AG09309 (cell line): ENCODE results near the gene TTBK2.
"Not testable (repeated sequence)": the region's sequence is repeated elsewhere in the genome, so short reads cannot be mapped to it uniquely, and the experiment has no call there.

Source experiments
- DNase-seq: peaks from one replicate; pipeline ENCODE4 v3.0.0-alpha.2; 2010; ENCODE audit warnings: low read depth
- H3K4me3 ChIP-seq: 2 replicates; pipeline ENCODE4 v1.5.1; 2011; ENCODE audit warnings: mild to moderate bottlenecking, low read depth, low read length, moderate library complexity; ENCODE audit not compliant: control insufficient read depth
- TF ChIP-seq, protein P1 (sequence below): IDR thresholded peaks from 2 replicates; pipeline ENCODE4 v1.5.1; 2011; ENCODE audit warnings: mild to moderate bottlenecking, low read depth, low read length, inconsistent platforms; ENCODE audit not compliant: insufficient read depth, control insufficient read depth; ENCODE audit errors: missing control alignments

Gene TTBK2

DNA sequence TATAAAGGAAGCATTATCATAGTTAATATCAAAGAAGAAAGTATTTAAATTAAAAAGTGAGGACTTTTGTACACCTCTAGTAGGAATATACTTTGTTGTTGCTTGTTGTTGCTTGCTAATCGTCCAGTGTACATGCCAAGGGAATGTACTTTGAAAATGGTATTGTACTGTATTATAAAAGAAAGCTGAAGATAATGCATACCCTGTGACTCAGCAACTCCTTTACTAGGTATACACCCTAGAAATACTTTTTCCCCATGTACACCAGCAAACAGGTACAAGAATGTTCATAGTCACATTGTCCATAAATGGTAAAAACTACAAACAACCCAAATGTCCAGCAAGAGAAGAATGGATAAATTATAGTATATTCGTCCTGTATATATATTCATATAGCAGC, 12.0 kb downstream of the TTBK2 start:
- no peak overlapping the region for H3K4me3 ChIP-seq
- no peak for DNase-seq
- TF ChIP-seq, protein P1, sequence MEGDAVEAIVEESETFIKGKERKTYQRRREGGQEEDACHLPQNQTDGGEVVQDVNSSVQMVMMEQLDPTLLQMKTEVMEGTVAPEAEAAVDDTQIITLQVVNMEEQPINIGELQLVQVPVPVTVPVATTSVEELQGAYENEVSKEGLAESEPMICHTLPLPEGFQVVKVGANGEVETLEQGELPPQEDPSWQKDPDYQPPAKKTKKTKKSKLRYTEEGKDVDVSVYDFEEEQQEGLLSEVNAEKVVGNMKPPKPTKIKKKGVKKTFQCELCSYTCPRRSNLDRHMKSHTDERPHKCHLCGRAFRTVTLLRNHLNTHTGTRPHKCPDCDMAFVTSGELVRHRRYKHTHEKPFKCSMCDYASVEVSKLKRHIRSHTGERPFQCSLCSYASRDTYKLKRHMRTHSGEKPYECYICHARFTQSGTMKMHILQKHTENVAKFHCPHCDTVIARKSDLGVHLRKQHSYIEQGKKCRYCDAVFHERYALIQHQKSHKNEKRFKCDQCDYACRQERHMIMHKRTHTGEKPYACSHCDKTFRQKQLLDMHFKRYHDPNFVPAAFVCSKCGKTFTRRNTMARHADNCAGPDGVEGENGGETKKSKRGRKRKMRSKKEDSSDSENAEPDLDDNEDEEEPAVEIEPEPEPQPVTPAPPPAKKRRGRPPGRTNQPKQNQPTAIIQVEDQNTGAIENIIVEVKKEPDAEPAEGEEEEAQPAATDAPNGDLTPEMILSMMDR: no peak

DNA sequence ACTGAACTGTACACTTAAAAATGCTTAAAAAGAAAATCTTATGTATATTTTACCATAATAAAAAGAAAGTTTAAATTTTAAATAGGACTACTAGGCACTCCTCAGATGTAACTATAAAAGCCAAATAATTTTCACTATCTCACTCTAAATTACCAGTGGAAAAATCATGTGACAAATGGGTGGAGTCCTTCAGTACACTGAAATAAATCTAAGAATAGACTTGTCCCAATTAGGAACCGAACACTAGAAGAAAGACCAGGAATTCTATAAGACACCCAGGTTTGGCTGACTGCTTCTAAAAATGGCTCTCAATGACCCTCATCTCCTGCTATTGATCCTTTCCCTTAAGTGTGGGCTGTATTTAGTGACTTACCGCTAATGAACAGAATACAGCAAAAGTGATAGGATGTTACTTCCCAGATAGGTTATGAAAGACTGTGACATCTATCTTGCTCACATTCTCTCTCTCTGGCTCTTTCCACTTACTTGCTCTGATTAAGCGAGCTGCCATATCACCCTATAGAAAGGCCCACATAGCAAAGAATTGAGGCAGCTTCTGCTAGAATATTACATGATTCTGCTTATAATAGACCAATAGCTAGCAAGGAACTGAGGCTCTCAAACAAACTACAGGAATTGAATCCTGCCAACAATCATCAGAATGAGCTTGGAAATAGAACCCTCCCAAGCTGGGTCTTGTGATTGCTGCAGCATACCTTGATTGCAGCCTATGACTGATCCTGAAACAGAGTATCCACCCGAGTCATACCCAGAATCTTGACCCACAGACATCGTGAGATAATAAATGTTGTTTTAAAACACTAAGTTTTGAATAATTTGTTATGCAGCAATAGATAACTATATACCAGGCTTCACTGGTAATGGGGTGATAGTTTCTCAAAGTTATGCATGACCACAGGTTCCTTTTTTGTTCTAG, 16.9 kb downstream of the TTBK2 start:
- DNase-seq: no peak
- no peak overlapping the region for H3K4me3 ChIP-seq
- TF ChIP-seq, protein P1: no peak

DNA sequence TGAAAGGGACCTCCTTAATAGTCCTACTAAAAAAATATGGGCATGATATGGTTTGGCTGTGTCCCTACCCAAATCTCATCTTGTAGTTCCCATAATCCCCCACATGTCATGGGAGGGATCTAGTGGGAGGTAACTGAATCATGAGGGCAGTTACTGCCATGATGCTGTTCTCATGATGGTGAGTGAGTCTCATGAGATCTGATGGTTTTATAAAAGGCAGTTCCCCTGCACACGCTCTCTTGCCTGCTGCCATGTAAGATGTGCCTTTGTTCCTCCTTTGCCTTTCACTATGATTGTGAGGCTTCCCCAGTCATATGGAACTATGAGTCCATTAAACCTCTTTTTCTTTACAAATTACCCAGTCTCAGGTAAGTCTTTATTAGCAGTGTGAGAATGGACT, 26.7 kb downstream of the TTBK2 start:
- DNase-seq, H3K4me3 ChIP-seq: not testable (repeated sequence)

DNA sequence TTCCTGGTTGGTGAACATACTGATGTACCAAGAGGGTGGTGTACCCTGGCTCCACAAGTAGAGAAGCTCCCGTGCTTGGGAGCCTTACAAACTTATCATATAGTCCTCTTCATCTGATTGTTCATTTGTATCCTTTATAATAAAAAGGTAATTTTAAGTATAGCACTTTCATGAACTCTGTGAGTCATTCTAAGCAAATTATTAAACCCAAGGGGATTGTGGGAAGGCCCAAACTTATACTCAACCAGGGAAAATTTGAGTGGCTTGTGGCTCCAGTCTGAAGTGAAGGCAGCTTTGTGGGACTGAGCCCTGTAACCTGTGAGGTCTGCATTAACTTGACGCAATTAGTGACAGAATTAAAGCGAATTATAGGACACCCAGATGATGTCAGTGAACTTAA, 29.0 kb downstream of the TTBK2 start:
- no peak overlapping the region for H3K4me3 ChIP-seq
- TF ChIP-seq, protein P1: no peak
- DNase-seq: no peak

DNA sequence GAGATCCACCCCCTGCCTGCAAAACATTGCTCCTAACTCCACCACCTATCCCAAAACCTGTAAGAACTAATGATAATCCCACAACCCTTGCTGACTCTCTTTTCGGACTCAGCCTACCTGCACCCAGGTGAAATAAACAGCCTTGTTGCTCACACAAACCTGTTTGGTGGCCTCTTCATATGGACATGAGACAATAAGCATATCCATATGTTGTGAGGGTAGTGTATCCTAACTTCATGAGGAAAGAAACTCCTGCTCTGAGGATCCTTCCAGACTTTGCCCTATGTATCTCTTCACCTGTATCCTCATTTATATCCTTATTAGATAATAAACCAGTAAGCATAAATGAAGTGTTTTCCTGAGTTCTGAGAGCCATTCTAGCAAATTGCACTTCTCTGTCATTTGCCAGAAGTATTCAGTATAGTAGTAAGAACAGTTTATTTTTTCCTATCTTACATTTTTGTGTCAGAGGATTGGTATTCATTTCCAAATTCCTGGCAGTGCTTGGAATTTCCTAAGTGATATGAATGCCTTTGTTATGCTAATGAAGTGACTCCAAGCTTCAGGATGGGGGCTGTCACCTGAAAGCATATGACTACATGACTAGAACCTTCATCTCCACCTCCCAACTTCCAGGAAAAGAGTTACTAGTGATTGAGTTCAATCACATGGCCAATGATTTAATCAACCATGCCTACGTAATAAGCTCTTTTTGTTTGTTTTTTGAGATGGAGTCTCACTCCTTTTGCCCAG, 30.2 kb downstream of the TTBK2 start:
- DNase-seq: no peak
- TF ChIP-seq, protein P1: no peak
- no peak overlapping the region for H3K4me3 ChIP-seq

DNA sequence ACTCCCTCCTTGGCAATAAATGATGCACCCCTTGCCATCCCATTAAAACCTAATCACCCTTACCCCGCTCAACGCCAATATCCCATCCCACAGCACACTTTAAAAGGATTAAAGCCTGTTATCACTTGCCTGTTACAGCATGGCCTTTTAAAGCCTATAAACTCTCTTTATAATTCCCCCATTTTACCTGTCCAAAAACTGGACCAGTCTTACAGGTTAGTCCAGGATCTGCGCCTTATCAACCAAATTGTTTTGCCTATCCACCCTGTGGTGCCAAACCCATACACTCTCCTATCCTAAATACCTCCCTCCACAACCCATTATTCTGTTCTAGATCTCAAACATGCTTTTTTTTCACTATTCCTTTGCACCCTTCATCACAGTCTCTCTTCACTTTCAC, 33.2 kb downstream of the TTBK2 start:
- not testable (repeated sequence) for H3K4me3 ChIP-seq, DNase-seq

DNA sequence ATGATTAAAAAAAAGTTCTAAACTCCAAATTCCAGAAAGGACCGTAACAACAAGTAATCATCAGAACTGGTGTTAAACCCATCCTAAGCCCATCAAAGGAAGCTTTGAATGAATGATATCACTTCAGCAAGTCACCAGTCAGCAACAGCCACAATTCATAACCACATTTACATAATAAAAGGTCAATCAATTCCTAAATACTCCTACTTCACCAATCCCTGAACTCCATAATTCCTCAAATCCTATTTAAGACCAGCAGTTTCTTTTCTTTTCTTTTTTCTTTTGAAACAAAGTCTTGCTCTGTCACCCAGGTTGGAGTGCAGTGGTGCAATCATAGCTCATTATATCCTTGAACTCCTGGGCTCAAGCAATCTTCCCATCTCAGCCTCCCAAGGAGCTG, 40.5 kb downstream of the TTBK2 start:
- TF ChIP-seq, protein P1: no peak
- DNase-seq: no peak
- no peak overlapping the region for H3K4me3 ChIP-seq
